Liver (tissue), 9 donors: Measurements from ENCODE around the gene CCDC116. TPM values are rescaled to one million over a fixed set of nuclear protein-coding genes. Genes with fewer than 3 reads are reported as not detected.
"Not testable (repeated sequence)": the region's sequence is repeated elsewhere in the genome, so short reads cannot be mapped to it uniquely, and the experiment has no call there.

Source experiments
- DNase-seq: peaks from one replicate; pipeline ENCODE4 v3.0.0-alpha.2; 2017; ENCODE audit warnings: low spot score
- H3K27ac ChIP-seq, 2 donors: one replicate each; pipeline ENCODE4 v1.7.0; 2013; ENCODE audit warnings: inconsistent platforms in 2 of 2, low read length in 2 of 2, control low read depth in 1 of 2, low read depth in 1 of 2, mild to moderate bottlenecking in 1 of 2
- H3K27me3 ChIP-seq, 4 donors: one replicate each; pipeline versions ENCODE4 v1.6.1 to v1.7.0; 2013; ENCODE audit warnings: low read length in 3 of 4, inconsistent platforms in 1 of 4, mild to moderate bottlenecking in 1 of 4, moderate library complexity in 1 of 4; ENCODE audit not compliant: control insufficient read depth in 4 of 4, insufficient read depth in 4 of 4
- H3K36me3 ChIP-seq, 4 donors: one replicate each; pipeline versions ENCODE4 v1.6.1 to v1.7.0; 2013; ENCODE audit warnings: low read length in 3 of 4, mild to moderate bottlenecking in 3 of 4, low read depth in 1 of 4, moderate library complexity in 1 of 4; ENCODE audit not compliant: control insufficient read depth in 4 of 4, insufficient read depth in 3 of 4
- H3K4me1 ChIP-seq, 4 donors: one replicate each; pipeline versions ENCODE4 v1.6.1 to v1.7.0; 2013; ENCODE audit warnings: low read length in 3 of 4, mild to moderate bottlenecking in 3 of 4, moderate library complexity in 1 of 4; ENCODE audit not compliant: control insufficient read depth in 4 of 4, insufficient read depth in 4 of 4
- H3K4me3 ChIP-seq, 3 donors: one replicate each; pipeline versions ENCODE4 v1.6.1 to v1.7.0; 2013; ENCODE audit warnings: low read length in 3 of 3, control low read depth in 1 of 3, low read depth in 1 of 3, mild to moderate bottlenecking in 1 of 3
- H3K9ac ChIP-seq, 2 donors: one replicate each; pipeline ENCODE4 v1.7.0; 2013; ENCODE audit warnings: low read length in 2 of 2, mild to moderate bottlenecking in 2 of 2, moderate library complexity in 2 of 2, control low read depth in 1 of 2, low read depth in 1 of 2
- H3K9me3 ChIP-seq, 4 donors: one replicate each; pipeline versions ENCODE4 v1.6.1 to v1.7.0; 2013; ENCODE audit warnings: low read length in 3 of 4; ENCODE audit not compliant: control insufficient read depth in 4 of 4
- EGR1 ChIP-seq, 2 donors: IDR thresholded peaks; 2 replicates each; pipeline ENCODE4 v1.6.1; 2016 to 2018; ENCODE audit warnings: antibody characterized with exemption in 2 of 2, low read depth in 2 of 2
- FOXA1 ChIP-seq: IDR thresholded peaks from 2 replicates; pipeline ENCODE4 v1.6.1; 2016; ENCODE audit warnings: antibody characterized with exemption
- GABPA ChIP-seq, 2 donors: IDR thresholded peaks in 1 of 2; conservative IDR thresholded peaks in 1 of 2; 2 replicates each; pipeline ENCODE4 v1.6.1; 2016; ENCODE audit warnings: antibody characterized with exemption in 2 of 2, mild to moderate bottlenecking in 1 of 2, moderate library complexity in 1 of 2
- HNF4A ChIP-seq, 2 donors: conservative IDR thresholded peaks; 2 replicates each; pipeline ENCODE4 v1.6.1; 2016; ENCODE audit warnings: antibody characterized with exemption in 2 of 2, mild to moderate bottlenecking in 2 of 2
- HNF4G ChIP-seq: IDR thresholded peaks from 2 replicates; pipeline ENCODE4 v1.6.1; 2016; ENCODE audit warnings: antibody characterized with exemption
- JUND ChIP-seq, 2 donors: IDR thresholded peaks; 2 replicates each; pipeline ENCODE4 v1.6.1; 2016; ENCODE audit warnings: antibody characterized with exemption in 2 of 2
- MAX ChIP-seq: IDR thresholded peaks from 2 replicates; pipeline ENCODE4 v1.6.1; 2016; ENCODE audit warnings: antibody characterized with exemption
- NR2F2 ChIP-seq: IDR thresholded peaks from 2 replicates; pipeline ENCODE4 v1.6.1; 2016; ENCODE audit warnings: antibody characterized with exemption
- RAD21 ChIP-seq, 2 donors: IDR thresholded peaks; 2 replicates each; pipeline ENCODE4 v1.6.1; 2016; ENCODE audit warnings: antibody characterized with exemption in 2 of 2, mild to moderate bottlenecking in 2 of 2
- REST ChIP-seq: IDR thresholded peaks from 2 replicates; pipeline ENCODE4 v1.6.1; 2016; ENCODE audit warnings: antibody characterized with exemption, mild to moderate bottlenecking
- RXRA ChIP-seq, 2 donors: IDR thresholded peaks; 2 replicates each; pipeline ENCODE4 v1.6.1; 2017 to 2018; ENCODE audit warnings: antibody characterized with exemption in 2 of 2, mild to moderate bottlenecking in 1 of 2
- SP1 ChIP-seq: IDR thresholded peaks from 2 replicates; pipeline ENCODE4 v1.6.1; 2018; ENCODE audit warnings: antibody characterized with exemption, mild to moderate bottlenecking
- TAF1 ChIP-seq: conservative IDR thresholded peaks from 2 replicates; pipeline ENCODE4 v1.6.1; 2016; ENCODE audit warnings: antibody characterized with exemption, mild to moderate bottlenecking
- YY1 ChIP-seq: IDR thresholded peaks from 2 replicates; pipeline ENCODE4 v1.6.1; 2016; ENCODE audit warnings: antibody characterized with exemption, mild to moderate bottlenecking
- WGBS: extraction: QIAGEN DNeasy Blood & Tissue Kit; methylation state at CpG from one replicate; pipeline ENCODE4 v1.1.7; 2013; 5-methylcytosine and 5-hydroxymethylcytosine counted together
- polyA plus RNA-seq, 2 donors: library from polyadenylated mRNA; stranded (reverse) in 1 of 2; unstranded in 1 of 2; fragments of 200-250 nt in 1 of 2; fragments of >200 nt in 1 of 2; fragmentation: Nextera tagmentation in 1 of 2; extraction: Ambion mirVana in 1 of 2; gene quantifications; one replicate each; pipeline versions ENCODE4 v1.2.1 to v1.2.3, GENCODE V29; 2013 to 2015
- total RNA-seq, 2 donors: library from RNA; depleted of rRNA; stranded (reverse); fragments of >200 nt; gene quantifications; one replicate each; pipeline ENCODE4 v1.2.3, GENCODE V29; 2014
- TF ChIP-seq, protein P1 (sequence below): IDR thresholded peaks from 2 replicates; pipeline ENCODE4 v1.6.1; 2016; ENCODE audit warnings: antibody characterized with exemption
- TF ChIP-seq, protein P2 (sequence below): IDR thresholded peaks from 2 replicates; pipeline ENCODE4 v1.6.1; 2016; ENCODE audit warnings: antibody characterized with exemption
- donor health status: healthy.
- donor health status: healthy.
- donor health status: healthy.
- donor health status: healthy.
- donor health status: healthy.

The CCDC116 gene
- total and polyA plus RNA-seq, 4 donors, result 0.05 to 0.08 (median 0.05) TPM; not detected in 1

GRCh38 chr22:21603973-21604372 is 28.6 kb upstream of the CCDC116 start:
- peaks cover 0 to 3% (median 1%) of the 10 kb centered on the region in 4 donors for H3K36me3 ChIP-seq
- no peak overlapping the region for H3K9ac ChIP-seq
- no peak for DNase-seq
- no peaks in the 10 kb centered on the region for H3K4me1 ChIP-seq
- H3K27me3 ChIP-seq, result no peaks in the 10 kb centered on the region
- no peaks in the 10 kb centered on the region for H3K9me3 ChIP-seq
- WGBS, result 93% methylated on average over 9 of the region's 9 CpGs
- no peak overlapping the region for H3K4me3 ChIP-seq
- TF ChIP-seq, protein P1, sequence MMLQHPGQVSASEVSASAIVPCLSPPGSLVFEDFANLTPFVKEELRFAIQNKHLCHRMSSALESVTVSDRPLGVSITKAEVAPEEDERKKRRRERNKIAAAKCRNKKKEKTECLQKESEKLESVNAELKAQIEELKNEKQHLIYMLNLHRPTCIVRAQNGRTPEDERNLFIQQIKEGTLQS, result no peak
- TF ChIP-seq REST, result no peak
- TF ChIP-seq SP1, result no peak
- no peak for TF ChIP-seq EGR1 (IDR thresholded peaks at IDR 0.05; ENCODE audit: low read depth in 2 of 2)
- TF ChIP-seq HNF4A (conservative IDR thresholded peaks at IDR 0.05), result no peak
- TF ChIP-seq RXRA (IDR thresholded peaks at IDR 0.05), result no peak
- TF ChIP-seq HNF4G, result no peak
- no peak for TF ChIP-seq YY1
- TF ChIP-seq FOXA1, result no peak
- H3K27ac ChIP-seq, result no peak overlapping the region

DNA sequence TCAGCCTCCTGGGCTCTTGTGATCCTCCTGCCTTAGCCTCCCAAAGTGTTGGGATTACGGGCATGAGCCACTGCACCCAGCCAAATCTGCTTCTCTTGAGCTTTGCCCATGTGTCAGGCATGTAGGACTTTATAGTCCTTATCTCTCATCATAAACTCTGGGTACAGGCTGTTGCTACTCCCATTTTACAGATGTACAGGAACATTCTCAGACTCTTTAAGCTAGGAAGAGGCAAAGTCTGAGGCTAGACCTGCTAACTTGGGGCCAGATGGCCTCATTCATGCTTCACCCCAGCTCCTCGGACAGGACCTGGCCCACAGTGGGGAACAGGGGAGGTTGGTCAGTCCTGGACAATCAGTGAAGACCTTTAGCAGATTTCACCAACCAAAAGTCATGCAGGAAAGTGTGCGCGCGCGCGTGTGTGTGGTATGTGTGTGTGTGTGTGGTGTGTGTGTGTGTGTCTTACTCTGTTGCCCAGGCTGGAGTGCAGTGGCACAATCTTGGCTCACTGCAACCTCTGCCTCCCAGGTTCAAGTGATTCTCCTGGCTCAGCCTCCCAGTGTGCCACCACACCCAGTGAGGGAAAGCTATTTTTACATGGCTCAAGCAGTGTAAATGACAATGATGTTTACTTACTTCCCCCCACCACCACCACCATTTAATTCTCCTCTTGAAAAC is 26.5 kb upstream of the CCDC116 start:
- 98% methylated on average over 7 of the region's 7 CpGs for WGBS
- H3K9ac ChIP-seq, result no peak overlapping the region
- H3K27me3 ChIP-seq, result no peaks in the 10 kb centered on the region
- no peak overlapping the region for H3K4me3 ChIP-seq
- H3K4me1 ChIP-seq, result no peaks in the 10 kb centered on the region
- DNase-seq, result no peak
- H3K36me3 ChIP-seq, result peaks cover 2 to 12% (median 3%) of the 10 kb centered on the region in 4 donors
- H3K9me3 ChIP-seq, result no peaks in the 10 kb centered on the region
- TF ChIP-seq NR2F2, result no peak
- no peak overlapping the region for H3K27ac ChIP-seq

DNA sequence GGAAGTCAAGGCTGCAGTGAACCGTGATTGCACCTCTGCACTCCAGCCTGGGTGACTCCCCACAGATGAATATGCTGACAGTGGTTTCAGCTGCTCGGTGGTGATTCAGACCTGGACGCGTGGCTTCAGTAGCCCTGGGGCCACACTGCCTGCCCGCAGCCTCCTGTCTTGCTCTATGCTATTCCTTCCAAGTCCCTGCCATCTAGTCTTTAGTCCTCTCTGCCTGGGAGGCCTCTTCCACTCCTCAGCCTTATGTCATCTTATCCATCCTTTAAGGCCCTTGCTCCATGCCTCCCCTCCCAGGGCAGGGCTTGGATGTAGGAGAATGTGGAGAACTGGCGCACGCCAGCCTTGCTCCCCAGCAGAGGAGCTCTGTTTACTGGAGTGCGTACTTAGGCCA is 25.8 kb upstream of the CCDC116 start:
- H3K9ac ChIP-seq, result no peak overlapping the region
- TF ChIP-seq RXRA (IDR thresholded peaks at IDR 0.05) (no peak), HNF4A (conservative IDR thresholded peaks at IDR 0.05) (no peak), NR2F2 (no peak), YY1 (no peak), MAX (no peak), TAF1 (no peak), GABPA (IDR thresholded peaks at IDR 0.05 in 1 of 2, conservative IDR thresholded peaks at IDR 0.05 in 1 of 2) (no peak), SP1 (no peak), JUND (IDR thresholded peaks at IDR 0.05) (no peak), RAD21 (IDR thresholded peaks at IDR 0.05) (no peak)
- TF ChIP-seq, protein P1, result no peak
- TF ChIP-seq, protein P2, sequence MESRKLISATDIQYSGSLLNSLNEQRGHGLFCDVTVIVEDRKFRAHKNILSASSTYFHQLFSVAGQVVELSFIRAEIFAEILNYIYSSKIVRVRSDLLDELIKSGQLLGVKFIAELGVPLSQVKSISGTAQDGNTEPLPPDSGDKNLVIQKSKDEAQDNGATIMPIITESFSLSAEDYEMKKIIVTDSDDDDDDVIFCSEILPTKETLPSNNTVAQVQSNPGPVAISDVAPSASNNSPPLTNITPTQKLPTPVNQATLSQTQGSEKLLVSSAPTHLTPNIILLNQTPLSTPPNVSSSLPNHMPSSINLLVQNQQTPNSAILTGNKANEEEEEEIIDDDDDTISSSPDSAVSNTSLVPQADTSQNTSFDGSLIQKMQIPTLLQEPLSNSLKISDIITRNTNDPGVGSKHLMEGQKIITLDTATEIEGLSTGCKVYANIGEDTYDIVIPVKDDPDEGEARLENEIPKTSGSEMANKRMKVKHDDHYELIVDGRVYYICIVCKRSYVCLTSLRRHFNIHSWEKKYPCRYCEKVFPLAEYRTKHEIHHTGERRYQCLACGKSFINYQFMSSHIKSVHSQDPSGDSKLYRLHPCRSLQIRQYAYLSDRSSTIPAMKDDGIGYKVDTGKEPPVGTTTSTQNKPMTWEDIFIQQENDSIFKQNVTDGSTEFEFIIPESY, result no peak
- H3K27ac ChIP-seq, result no peak overlapping the region
- H3K9me3 ChIP-seq, result no peaks in the 10 kb centered on the region
- H3K27me3 ChIP-seq, result no peaks in the 10 kb centered on the region
- H3K4me1 ChIP-seq, result no peaks in the 10 kb centered on the region
- WGBS, result 96% methylated on average over 8 of the region's 8 CpGs
- H3K4me3 ChIP-seq, result no peak overlapping the region
- no peak for DNase-seq
- H3K36me3 ChIP-seq, result peaks cover 2 to 19% (median 10%) of the 10 kb centered on the region in 4 donors

GRCh38 chr22:21609556-21610157 is 22.9 kb upstream of the CCDC116 start:
- H3K4me1 ChIP-seq, H3K4me3 ChIP-seq, H3K27ac ChIP-seq, H3K9me3 ChIP-seq, H3K9ac ChIP-seq, H3K27me3 ChIP-seq, DNase-seq: not testable (repeated sequence)
- peaks cover 3 to 33% (median 22%) of the 10 kb centered on the region in 4 donors for H3K36me3 ChIP-seq
- WGBS, result 98% methylated on average over 11 of the region's 11 CpGs
